Measurements from ENCODE around the gene RAG2. TPM values are rescaled to one million over a fixed set of nuclear protein-coding genes. Genes with fewer than 3 reads are reported as not detected.

The RAG2 gene
- total and polyA plus RNA-seq, 10 of the 15 experiments (the other 5 are each of a cell fraction or from before 2014, with no cell fraction given), result not detected

GRCh38 chr11:36586543-36586942 is 11.5 kb downstream of the RAG2 start (continued):
- TF ChIP-seq RAD51 (IDR thresholded peaks at IDR 0.05) (peak; percentile 59; the same call in 1 of the 2 replicates), SPI1 (IDR thresholded peaks at IDR 0.05; ENCODE audit: borderline replicate concordance, insufficient read depth, low read depth, low read length) (peak; percentile 15; the same call in 1 of the 2 replicates), NRF1 (conservative IDR thresholded peaks at IDR 0.05; ENCODE audit: low read depth, low read length) (no peak), SIX5 (IDR thresholded peaks at IDR 0.05; ENCODE audit: low read depth, low read length, severe bottlenecking) (peak; percentile 69), DPF2 (IDR thresholded peaks at IDR 0.05) (no peak), USF2 (IDR thresholded peaks at IDR 0.05; ENCODE audit: borderline replicate concordance, low read depth, low read length) (peak; percentile 52; the same call in 1 of the 2 replicates), RBBP5 (conservative IDR thresholded peaks at IDR 0.05) (no peak)
- TF ChIP-seq, protein P1, sequence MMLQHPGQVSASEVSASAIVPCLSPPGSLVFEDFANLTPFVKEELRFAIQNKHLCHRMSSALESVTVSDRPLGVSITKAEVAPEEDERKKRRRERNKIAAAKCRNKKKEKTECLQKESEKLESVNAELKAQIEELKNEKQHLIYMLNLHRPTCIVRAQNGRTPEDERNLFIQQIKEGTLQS (IDR thresholded peaks at IDR 0.05; ENCODE audit: borderline replicate concordance, extremely low read depth, low read depth, low read length), result peak; percentile 54; the same call in 1 of the 2 replicates

DNA sequence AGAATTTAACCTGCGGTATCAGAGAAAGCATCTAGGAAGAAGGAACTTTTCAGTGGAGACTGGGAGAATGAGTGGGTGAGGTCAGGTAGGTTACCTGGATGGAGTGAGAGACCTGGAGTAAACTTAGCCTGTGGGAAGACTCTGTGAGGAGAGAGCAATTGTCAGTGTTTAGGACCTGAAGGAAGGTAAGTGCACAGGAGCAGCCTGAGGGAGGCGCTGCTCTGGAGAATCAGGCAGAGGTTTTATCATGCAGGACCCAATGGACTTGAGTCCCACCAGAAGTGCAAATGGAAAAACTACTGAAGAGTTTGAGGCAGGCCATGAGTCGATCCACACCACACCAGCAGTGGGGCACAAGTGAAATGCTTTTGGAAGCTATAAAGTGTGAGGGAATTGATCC is 14.4 kb downstream of the RAG2 start:
- 11% methylated on average over 3 of the region's 3 CpGs for WGBS (ENCODE audit: insufficient coverage, insufficient replicate concordance, low lambda C conversion rate, missing lambda C conversion rate)

More for the DNA sequence above, 14.4 kb downstream of the RAG2 start:
- no peak for FAIRE-seq
- ATAC-seq, result no peak
- Histone ChIP-seq H3K4me1 (ENCODE audit: control insufficient read depth, insufficient read depth, low read length) (no peaks in the 10 kb centered on the region), H3K79me2 (ENCODE audit: control insufficient read depth, insufficient read depth, low read length) (no peaks in the 10 kb centered on the region), H3K4me3 (no peak overlapping the region), H4K20me1 (ENCODE audit: control insufficient read depth, insufficient read depth) (no peaks in the 10 kb centered on the region), H3K9me3 (replicated peaks; ENCODE audit: control insufficient read depth, insufficient read depth, low read length) (peaks cover 2% of the 10 kb centered on the region; the same call in 1 of the 3 replicates), H3K4me2 (ENCODE audit: control insufficient read depth, insufficient read depth) (no peak overlapping the region), H3K27me3 (replicated peaks in 1 of 2; ENCODE audit: control insufficient read depth in 2 of 2, insufficient read depth in 2 of 2, low read length in 1 of 2) (no peaks in the 10 kb centered on the region), H3K27ac (ENCODE audit: control insufficient read depth, insufficient read depth) (no peak overlapping the region), H2AFZ (ENCODE audit: control insufficient read depth, low read depth, low read length) (no peak overlapping the region), H3K9ac (ENCODE audit: control insufficient read depth, insufficient read depth, low read length) (no peak overlapping the region), H3K36me3 (ENCODE audit: control insufficient read depth in 2 of 2, insufficient read depth in 2 of 2, low read length in 1 of 2) (no peaks in the 10 kb centered on the region)
- no TSS peak for BruUV-seq (replicated peaks)
- ChIA-PET CTCF (no interaction called here), RAD21 (ENCODE audit: unreplicated experiment) (no interaction called here), SMC1A (ENCODE audit: uncharacterized antibody, unreplicated experiment) (no interaction called here), POLR2A (no interaction called here)
- in situ Hi-C loops (cut with MboI) (no loop called here), intact Hi-C loops (cut with micrococcal nuclease; ENCODE audit: unreplicated experiment) (no loop called here)
- no peak for DNase-seq (ENCODE audit: low read depth, low spot score)
- TF ChIP-seq SMARCA5 (IDR thresholded peaks at IDR 0.05) (no peak), NR2C1 (IDR thresholded peaks at IDR 0.05) (no peak), GATAD2B (conservative IDR thresholded peaks at IDR 0.05; ENCODE audit: low read depth) (no peak), RB1 (IDR thresholded peaks at IDR 0.05; ENCODE audit: borderline replicate concordance) (no peak), NR2C2 (IDR thresholded peaks at IDR 0.05; ENCODE audit: borderline replicate concordance, control insufficient read depth, insufficient read length, low read depth) (no peak), EGR1 (IDR thresholded peaks at IDR 0.05; ENCODE audit: borderline replicate concordance in 1 of 2, low read depth in 2 of 2, low read length in 2 of 2) (no peak)
